Subcutaneous adipose tissue (tissue), 4 donors: Measurements from ENCODE around the gene ANO7. TPM values are rescaled to one million over a fixed set of nuclear protein-coding genes. Genes with fewer than 3 reads are reported as not detected.

ENCODE experiments used
- total RNA-seq, 4 donors: library from RNA; depleted of rRNA; stranded (reverse); fragments of >200 nt; gene quantifications; one replicate each; pipeline ENCODE4 v1.1.0, GENCODE V29; 2016
- TF ChIP-seq, protein P1 (sequence below): fragments of 450-650 bp; IDR thresholded peaks from one replicate; pipeline ENCODE4 v1.5.1; 2016; ENCODE audit warnings: low read depth, mild to moderate bottlenecking, control low read depth, antibody characterized with exemption, moderate library complexity

ANO7 gene
- total RNA-seq, 4 donors from 2014 or later, result 0.34 to 0.66 (median 0.65) TPM; not detected in 1

DNA sequence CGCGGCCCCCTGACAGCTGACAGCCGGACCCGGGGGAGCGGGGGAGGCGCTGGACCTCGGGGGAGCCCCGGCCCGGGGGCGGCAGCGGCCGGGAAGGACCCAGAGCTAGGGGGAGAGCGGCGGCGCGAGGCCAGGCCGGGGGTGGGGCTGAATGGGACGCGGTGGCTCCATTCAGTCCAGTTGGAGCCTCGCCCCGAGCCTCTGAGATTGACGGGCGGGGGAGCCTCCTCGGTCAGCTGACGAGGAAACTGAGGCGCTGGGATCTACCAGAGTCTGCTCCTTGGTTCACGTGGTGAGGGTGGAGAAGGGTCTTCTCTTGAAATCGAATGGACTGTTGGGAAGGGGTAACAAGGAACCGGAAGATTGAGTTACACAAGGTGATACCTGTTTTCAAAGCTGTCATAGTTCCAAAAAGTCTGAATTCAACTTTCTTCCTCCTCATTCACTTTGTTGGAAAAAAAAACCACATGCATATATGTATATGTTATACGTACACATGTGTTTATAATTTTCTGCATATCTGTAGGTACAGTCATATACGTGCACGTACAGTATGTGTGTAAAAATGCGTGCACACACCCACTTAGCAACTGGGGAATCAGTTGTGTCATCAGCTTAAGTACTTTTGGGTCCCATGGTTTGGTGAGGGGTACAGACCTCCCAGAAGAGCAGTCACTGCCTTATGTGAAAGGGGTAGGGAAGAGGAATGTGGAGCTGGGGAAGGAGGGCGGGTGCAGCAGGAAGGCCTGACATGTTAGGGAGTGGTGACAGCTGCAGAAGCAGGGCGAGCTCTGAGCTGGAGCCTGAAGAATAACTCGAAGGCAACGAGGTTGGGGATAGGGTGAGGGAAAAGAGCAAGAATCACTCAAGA, 37.6 kb upstream of the ANO7 start:
- TF ChIP-seq, protein P1, sequence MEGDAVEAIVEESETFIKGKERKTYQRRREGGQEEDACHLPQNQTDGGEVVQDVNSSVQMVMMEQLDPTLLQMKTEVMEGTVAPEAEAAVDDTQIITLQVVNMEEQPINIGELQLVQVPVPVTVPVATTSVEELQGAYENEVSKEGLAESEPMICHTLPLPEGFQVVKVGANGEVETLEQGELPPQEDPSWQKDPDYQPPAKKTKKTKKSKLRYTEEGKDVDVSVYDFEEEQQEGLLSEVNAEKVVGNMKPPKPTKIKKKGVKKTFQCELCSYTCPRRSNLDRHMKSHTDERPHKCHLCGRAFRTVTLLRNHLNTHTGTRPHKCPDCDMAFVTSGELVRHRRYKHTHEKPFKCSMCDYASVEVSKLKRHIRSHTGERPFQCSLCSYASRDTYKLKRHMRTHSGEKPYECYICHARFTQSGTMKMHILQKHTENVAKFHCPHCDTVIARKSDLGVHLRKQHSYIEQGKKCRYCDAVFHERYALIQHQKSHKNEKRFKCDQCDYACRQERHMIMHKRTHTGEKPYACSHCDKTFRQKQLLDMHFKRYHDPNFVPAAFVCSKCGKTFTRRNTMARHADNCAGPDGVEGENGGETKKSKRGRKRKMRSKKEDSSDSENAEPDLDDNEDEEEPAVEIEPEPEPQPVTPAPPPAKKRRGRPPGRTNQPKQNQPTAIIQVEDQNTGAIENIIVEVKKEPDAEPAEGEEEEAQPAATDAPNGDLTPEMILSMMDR, result no peak

DNA sequence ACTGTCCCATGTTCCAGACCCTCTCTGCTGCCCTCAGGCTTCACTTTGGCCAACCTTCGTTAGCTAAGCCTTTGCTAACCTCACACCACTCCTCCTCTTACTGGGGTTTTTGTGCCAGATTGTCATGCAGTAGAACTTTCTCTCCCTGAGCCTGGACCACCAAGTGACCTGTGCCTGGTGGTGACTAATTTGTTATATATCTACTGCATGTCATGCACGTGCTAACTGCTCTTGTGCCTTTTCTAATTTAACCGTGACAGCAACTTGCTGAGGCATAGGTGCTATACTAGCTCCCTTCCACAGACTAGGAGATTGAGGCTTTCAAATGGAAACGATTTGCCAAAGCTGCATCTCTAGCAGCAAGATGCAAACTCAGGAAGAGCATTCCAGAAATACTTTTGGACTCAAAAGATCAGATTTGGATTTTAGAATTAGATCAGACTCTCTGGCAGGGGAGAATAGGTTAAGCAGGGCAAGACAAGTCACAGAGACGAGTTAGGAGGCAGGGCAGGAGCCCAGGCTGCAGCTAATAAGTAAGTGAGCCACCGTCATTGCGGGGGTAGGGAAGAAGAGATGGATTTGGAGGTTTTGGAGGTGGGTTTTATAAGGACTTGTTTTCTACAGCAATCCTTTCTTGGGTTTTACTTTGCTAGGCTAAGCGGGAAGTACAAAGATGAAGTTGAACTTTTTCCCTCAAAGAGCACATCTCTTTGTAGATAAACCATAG, 36.4 kb upstream of the ANO7 start:
- TF ChIP-seq, protein P1, result no peak

GRCh38 chr2:241153616-241154015, 34.9 kb upstream of the ANO7 start:
- TF ChIP-seq, protein P1, result no peak

DNA sequence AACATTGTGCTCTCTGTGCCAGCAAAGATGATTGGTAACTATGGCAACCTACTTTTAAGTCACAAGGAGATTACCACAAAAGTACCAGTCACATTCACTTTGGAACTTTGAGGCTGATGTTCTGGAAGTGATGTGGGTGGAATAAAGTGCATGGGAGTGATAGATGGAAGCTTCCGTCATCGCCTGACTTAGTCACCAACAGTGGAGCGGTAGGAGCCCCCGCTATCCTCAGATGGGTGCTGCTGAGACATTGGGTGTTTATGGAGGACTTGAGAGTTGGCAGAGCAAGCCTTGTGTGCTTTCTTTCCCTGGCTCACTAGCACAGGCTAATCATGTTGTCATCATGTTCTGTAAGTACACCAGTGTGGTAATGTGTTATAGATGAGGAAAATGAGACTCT, 33.6 kb upstream of the ANO7 start:
- TF ChIP-seq, protein P1, result no peak

DNA sequence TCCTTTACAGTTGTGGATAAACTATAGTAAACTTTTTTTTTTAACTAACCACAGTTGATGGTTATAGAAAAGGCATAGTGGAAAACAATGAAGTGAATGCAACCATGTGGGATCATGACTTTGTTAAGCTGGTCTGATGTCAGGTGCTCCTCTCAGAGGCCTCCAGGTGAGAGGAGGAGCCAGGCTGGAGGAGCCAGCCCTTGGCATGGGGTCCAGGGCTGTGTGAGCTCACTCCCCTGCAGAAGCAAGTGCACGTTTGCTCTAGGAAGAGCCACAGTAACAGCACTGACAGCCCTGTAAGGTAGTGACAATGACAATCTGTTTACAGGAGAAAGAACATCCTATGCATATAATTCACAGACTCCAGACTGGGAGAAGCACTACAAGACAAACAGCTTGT, 32.5 kb upstream of the ANO7 start:
- TF ChIP-seq, protein P1, result no peak

DNA sequence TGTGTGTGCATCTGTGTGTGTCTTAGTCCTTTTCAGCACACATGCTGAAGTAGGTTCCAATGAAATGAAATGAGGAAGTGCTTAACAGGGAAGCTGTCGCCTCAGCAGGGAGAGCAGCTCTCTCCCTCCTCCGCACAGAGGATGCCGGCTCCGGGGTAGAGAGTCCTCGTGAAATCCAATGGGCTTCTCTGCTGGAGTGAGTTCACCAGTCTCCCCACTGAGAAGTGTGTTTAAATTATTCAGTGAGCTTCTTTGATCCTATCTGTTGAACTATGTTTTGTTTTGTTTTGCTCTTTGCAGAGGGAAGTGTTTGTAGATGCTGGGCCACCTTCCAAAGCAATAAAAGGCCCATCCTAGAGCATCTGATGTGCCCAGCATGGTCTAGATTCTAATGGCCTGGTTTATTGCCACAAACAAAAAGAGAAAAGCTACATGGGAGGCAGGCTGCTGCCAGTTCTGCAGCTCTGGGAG, 31.5 kb upstream of the ANO7 start:
- TF ChIP-seq, protein P1, result no peak
